IPS-11a (cell line): ENCODE data around the gene MRPL54.
"Not testable (repeated sequence)": the region's sequence is repeated elsewhere in the genome, so short reads cannot be mapped to it uniquely, and the experiment has no call there.

Experiments used
- H3K4me3 ChIP-seq: one replicate; pipeline ENCODE4 v1.5.1; 2013; ENCODE audit warnings: low read depth, low read length, control low read depth

The MRPL54 gene

GRCh38 chr19:3740431-3740830, 22.1 kb upstream of the MRPL54 start:
- H3K4me3 ChIP-seq: no peak overlapping the region

- H3K4me3 ChIP-seq: no peak overlapping the region
Measured at GRCh38 chr19:3743486-3743885, 19.0 kb upstream of the MRPL54 start.

GRCh38 chr19:3745363-3746045, 17.0 kb upstream of the MRPL54 start:
- no peak overlapping the region for H3K4me3 ChIP-seq

- H3K4me3 ChIP-seq: no peak overlapping the region
Measured at GRCh38 chr19:3746371-3747056, 16.0 kb upstream of the MRPL54 start.

- no peak overlapping the region for H3K4me3 ChIP-seq
Measured at GRCh38 chr19:3748965-3749364, 13.5 kb upstream of the MRPL54 start.

GRCh38 chr19:3750211-3750610, 12.3 kb upstream of the MRPL54 start:
- H3K4me3 ChIP-seq: no peak overlapping the region

- H3K4me3 ChIP-seq: no peak overlapping the region
Measured at GRCh38 chr19:3751236-3751635, 11.2 kb upstream of the MRPL54 start.

GRCh38 chr19:3752492-3752891, 10.0 kb upstream of the MRPL54 start:
- no peak overlapping the region for H3K4me3 ChIP-seq

GRCh38 chr19:3753631-3754410, 8.7 kb upstream of the MRPL54 start:
- H3K4me3 ChIP-seq: no peak overlapping the region

GRCh38 chr19:3757705-3758104, 4.8 kb upstream of the MRPL54 start:
- not testable (repeated sequence) for H3K4me3 ChIP-seq

- H3K4me3 ChIP-seq: not testable (repeated sequence)
Measured at GRCh38 chr19:3758297-3758696, 4.2 kb upstream of the MRPL54 start.

- no peak overlapping the region for H3K4me3 ChIP-seq
Measured at GRCh38 chr19:3759482-3760254, 2.8 kb upstream of the MRPL54 start.

- peak overlapping the region; percentile 89 for H3K4me3 ChIP-seq
Measured at GRCh38 chr19:3760871-3761361, 1.6 kb upstream of the MRPL54 start.

- peak within 1 kb of the TSS; percentile 89 for H3K4me3 ChIP-seq
Measured at GRCh38 chr19:3761382-3762129, 926 bp upstream of the MRPL54 start, which contains the start of gene APBA3. Gene APBA3, minus strand, starts transcription at chr19:3761692. Its CDS starts 1,428 bp downstream, at chr19:3760264.

- peak overlapping the region; percentile 89 for H3K4me3 ChIP-seq
Measured at GRCh38 chr19:3762130-3762473, 380 bp upstream of the MRPL54 start.

GRCh38 chr19:3765121-3765520, 2.6 kb downstream of the MRPL54 start:
- H3K4me3 ChIP-seq: no peak overlapping the region

GRCh38 chr19:3765757-3766156, 3.3 kb downstream of the MRPL54 start:
- not testable (repeated sequence) for H3K4me3 ChIP-seq

- H3K4me3 ChIP-seq: no peak overlapping the region
Measured at GRCh38 chr19:3766520-3766919, 4.0 kb downstream of the MRPL54 start.

- H3K4me3 ChIP-seq: no peak overlapping the region
Measured at GRCh38 chr19:3767050-3767449, 4.6 kb downstream of the MRPL54 start.
